HS-5 (cell line): ENCODE data around the gene UBE2N.
"Not testable (repeated sequence)": the region's sequence is repeated elsewhere in the genome, so short reads cannot be mapped to it uniquely, and the experiment has no call there.

Source experiments
- DNase-seq: peaks from one replicate; pipeline ENCODE4 v3.0.0-alpha.2; 2012; ENCODE audit warnings: low read depth

Gene UBE2N

DNA sequence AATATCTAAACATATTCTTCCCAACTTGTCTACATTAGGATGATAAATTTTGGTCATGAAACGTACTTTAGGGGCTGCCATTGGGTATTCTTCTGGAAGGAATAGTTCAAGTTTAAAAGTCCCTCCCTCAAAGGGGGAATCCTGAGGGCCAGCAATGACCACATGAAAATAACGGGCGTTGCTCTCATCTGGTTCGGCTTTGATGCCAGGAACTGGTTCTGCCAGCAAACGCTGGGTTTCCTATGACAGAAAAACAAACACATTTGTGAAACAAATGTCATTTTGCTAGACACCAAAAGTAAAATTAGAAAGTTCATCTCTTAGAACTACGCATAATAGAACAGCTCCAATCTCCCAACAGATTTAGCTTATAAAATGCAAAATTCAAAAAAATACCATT is 30.7 kb downstream of the UBE2N start:
- DNase-seq = not testable (repeated sequence)

- not testable (repeated sequence) for DNase-seq
Observed at GRCh38 chr12:93409343-93410187, 32.2 kb downstream of the UBE2N start.

- no peak for DNase-seq
Observed at GRCh38 chr12:93408813-93409212, 32.9 kb downstream of the UBE2N start.

- no peak for DNase-seq
Observed at GRCh38 chr12:93407963-93408283, 33.8 kb downstream of the UBE2N start.

- no peak for DNase-seq
Observed at GRCh38 chr12:93407054-93407962, 34.4 kb downstream of the UBE2N start.

DNA sequence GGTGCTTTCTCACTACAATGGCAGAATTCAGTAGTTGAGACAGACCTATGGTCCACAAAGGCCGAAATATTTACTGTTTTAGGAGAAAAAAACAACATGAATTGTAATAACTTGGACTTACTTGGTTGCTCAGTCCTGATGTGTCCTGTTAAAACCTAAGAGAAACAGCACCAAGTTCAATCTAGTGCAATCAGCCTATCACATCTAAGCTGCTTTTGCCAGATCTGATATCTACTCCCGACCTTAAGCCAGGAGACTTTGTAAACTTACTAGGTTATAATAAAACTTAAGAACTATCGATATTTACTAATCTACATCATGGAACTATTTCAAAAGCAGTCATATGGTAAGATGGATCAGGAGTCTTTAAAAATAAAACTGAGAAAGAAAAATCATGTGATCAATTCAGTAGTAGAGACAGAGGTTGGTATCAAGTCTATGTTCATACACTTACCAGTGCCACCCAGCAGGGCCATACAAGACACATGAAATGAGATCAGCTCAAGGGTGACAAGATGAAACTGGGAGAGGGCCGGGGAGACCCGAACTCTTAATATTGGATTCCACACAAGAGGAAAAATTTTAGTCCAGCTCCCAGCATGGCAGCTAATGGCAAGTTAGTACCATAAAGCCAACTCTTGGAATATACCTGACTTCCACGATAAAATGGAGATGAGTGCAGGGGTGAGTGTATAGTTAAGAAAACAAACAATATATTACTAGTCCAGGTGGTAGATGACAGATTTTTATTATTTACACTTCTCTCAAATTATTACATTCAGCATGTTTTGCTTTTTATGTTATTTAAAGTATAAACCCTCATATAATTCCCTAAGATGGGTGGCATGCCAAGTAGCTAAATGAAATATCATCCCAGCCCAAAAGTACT is 36.5 kb downstream of the UBE2N start:
- DNase-seq = no peak

DNA sequence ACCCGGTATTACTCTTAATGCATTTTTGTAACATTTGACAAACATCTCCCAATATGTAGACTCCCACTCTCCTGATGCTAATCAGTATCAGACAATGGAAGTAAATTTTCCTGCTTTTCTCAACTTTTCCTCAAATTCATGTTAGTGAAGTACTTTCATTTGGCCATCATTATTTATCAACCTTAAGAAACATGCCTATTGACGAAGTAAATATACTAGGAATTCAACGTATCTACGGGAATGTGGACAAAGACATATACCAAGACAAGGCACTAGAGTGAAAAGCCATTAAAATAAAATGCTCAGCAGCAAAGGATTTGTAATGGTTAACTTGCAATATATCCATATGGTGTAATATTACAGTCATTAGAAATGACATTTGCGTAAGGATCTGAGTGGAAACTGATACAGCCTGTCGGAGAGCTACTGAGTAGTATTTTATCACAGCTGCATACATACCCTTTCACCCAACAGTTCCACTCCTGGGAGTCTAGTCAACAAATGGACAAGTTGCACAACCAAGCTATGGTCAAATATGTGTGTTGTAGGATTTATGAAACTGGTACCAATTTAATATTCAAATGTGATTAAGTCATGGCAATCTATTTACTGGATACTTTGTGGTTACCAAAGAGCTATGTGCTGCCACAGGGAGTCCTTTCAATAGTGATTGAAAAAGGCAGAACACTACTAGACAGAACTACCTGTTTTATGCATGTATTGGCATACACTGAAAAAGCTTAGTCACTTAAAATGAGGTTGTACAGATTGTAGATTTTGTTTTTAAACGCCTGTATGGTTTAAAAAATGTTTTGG is 37.6 kb downstream of the UBE2N start:
- no peak for DNase-seq

DNA sequence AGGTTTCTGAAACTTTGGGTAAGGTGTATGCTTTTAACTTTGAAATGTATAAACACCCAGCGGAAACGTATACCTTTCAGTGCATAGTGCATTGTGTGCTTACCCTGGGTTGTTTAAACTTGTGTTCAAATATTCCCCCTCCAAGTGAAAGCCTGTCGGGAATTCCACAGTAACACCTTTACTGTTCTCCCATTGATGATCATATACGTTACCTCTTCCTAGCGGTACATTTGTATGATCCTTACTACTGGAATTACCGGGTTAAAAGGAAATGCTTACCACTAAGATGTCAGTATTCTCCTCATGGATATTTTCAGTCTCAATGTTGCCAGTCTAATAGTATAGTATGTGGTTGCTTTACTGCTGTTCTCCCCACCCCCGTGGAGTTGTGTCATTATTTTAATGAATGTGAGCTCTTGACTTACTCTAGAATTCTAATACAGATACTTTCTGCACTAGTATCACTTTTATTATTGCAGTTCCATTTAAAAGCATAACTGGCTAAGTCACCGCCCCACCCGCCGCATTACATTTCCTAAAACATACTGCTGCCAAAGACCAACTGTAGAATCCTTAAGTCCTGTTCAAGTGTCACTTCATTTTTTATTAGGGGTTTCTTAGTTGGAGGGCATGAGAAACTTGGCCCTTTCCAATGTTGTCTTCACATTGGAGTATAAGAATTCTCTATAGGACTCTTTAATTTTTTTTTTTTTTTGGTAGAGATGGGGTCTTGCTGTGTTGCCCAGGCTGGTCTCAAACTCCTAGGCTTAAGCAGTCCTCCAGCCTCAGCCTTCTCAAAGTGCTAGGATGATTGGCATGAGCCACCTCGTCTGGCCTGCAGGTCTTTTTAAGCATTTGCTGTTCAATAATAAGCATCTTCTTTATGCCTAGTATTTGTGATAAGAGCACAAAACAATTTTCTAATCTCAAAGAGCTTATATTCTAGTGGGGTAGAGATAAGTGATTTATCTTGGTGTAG is 39.1 kb downstream of the UBE2N start:
- no peak for DNase-seq

DNA sequence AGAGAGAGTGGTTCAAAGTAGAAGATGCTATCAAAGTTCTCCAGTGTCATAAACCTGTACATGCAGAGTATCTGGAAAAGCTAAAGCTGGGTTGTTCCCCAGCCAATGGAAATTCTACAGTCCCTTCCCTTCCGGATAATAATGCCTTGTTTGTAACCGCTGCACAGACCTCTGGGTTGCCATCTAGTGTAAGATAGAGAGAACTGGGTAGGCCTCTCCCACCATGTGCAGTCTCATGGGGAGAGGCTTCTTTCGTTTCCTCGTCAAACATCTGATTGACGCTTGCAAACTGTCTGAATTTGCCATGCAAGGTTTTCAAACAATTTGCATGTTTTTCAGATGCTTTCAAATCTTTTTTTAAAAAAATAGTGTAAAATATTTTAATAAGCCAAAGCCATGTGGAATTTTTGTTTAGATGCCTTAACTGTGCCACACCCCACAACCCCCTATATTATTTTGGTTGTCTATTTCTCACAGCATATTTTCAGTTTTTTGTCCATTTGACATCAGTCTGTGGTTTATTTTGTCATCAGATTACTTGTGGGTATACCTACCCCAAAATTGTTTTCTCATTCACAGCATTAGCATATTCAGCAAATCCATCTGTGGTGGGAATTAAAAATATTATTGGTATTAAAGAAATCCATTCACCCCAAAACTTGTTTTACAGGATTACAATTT is 42.4 kb downstream of the UBE2N start:
- not testable (repeated sequence) for DNase-seq

DNA sequence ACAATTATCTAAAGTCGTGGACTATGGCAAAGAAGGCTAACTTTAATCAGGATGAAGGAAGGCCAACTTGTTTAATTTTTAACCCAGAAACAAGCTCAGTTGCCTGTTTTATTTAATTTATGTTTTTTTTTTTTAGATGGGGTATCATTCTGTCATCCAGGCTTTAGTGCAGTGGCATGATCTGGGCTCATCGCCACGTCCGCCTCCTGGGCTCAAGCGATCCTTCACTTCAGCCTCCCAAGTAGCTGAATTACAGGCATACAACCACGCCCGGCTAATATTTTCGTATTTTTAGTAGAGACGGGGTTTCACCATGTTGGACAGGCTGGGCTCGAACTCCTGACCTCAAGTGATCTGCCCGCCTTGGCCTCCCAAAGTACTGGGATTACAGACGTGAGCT is 44.3 kb downstream of the UBE2N start:
- DNase-seq = no peak

- no peak for DNase-seq
Observed at GRCh38 chr12:93393425-93393824, 48.3 kb downstream of the UBE2N start.

DNA sequence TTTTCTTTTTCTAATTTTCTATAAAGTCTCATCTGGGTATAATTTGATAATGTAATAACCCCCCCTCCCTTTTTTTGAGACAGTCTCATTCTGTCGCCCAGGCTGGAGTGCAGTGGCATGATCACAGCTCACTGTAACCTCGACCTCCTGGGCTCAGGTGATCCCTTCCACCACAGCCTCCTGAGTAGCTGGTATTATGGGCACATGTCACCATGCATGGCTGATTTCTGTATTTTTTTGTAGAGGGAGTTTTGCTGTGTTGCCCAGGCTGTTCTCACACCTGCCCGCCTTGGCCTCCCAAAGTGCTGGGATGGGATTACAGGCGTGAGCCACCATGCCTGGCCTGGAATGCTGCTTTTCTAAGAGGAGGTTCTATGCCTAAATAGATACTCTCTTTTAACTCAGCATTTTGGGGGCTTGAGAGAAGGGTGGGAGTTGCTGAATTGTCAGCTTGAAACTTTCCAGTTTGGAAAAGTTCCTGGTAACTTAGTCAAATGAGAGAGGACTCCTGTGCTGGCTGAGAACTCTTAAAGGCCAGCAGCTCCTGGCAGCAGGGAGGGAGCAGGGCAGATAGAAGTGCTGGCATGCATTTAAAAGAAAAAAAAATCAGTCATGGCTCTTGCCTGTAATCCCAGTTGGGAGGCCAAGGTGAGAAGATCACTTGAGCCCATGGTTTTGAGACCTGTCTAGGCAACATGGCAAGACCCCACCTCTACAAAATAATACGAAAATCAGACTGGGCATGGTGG is 51.0 kb downstream of the UBE2N start:
- no peak for DNase-seq

- DNase-seq = no peak
Observed at GRCh38 chr12:93390031-93390430, 51.7 kb downstream of the UBE2N start.

- no peak for DNase-seq
Observed at GRCh38 chr12:93387780-93388179, 54.0 kb downstream of the UBE2N start.

- DNase-seq = not testable (repeated sequence)
Observed at GRCh38 chr12:93381976-93382437, 59.7 kb downstream of the UBE2N start.

DNA sequence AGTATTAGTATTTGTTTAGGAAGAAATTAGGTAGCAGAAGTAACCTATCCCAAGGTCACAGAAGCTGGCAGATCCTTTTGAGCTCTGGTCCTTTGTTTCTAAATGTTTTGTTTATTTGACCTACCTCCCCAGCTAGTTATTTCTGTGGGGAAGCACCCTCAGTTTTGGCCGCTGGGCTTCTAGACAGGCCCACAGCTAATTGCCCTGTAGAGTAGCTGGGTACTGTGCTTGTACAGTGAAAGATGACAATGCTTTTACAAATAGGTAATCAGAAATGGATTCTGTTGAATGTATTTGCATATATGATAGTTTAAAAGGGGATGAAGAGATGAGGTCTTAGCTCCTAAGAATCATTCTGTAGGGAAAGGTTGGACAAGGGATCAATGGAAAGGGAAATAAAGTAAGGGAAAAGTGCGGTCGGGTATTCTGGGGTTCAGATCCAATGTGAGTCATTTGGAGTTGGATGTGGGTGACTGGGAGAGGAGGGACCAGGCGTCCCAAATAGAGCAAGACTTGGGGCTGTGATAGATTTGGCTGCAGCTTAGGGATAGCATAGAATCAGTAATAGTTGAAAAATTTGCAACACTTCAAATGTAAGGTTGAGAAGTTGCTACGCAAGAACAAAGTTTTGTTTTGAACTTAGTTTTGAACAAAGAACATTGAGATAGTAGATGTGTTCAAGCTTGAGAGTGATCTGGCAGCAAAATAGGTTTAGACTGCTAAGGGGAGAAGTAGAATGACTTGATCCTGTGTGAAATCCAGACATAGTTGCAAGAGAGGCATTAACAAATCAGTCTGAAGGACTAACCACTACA is 60.4 kb downstream of the UBE2N start:
- no peak for DNase-seq

DNA sequence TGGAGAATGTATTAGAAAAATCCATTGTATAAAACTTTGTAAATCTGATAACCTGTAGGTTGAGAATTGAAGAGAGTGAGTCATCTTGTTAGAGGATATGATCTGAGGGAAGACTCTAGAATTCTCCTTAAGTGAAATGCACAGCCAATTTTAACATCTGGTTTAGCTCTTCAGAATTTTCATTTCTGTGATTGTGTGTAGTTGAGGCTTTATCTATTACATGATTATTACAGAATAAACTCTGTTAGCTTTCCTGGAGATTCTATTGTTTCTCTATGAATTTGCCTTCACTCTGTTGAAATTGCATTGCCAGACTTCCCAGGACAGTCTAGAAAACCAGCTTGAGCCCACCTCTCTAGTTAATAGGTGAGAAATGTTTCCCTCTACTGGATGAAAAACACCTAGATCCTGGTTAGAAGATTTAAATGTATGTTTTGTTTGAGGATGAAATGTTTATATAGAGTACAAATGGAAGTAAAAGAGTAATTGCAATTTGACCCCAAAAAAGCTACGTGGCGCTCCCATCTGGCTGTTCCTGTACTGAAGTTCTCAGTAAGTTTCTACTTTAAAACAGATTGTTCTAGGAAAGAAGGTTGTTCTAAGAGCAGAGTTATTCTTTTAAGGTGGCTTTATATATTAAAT is 61.1 kb downstream of the UBE2N start:
- DNase-seq = no peak
